ENCODE results near the gene PACRGL.
A peak's percentile ranks its signal among the peaks of the same experiment; 100 is the strongest.
"Not testable (repeated sequence)": the region's sequence is repeated elsewhere in the genome, so short reads cannot be mapped to it uniquely, and the experiment has no call there.

Gene PACRGL

GRCh38 chr4:20724915-20725314 is 24.7 kb downstream of the PACRGL start:
- no peak for DNase-seq

- DNase-seq = no peak
Observed at GRCh38 chr4:20735931-20736330, 35.7 kb downstream of the PACRGL start.

DNA sequence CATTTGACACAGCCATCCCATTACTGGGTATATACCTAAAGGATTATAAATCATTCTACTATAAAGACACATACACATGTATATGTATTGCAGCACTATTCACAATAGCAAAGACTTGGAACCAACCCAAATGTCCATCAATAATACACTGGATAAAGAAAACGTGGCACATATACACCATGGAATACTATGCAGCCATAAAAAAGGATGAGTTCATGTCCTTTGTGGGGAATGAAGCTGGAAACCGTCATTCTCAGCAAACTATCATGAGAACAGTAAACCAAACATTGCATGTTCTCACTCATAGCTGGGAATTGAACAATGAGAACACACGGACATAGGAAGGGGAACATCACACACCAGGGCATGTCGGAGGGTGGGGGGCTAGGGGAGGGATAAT is 45.7 kb downstream of the PACRGL start:
- DNase-seq = not testable (repeated sequence)

- DNase-seq = no peak
Observed at GRCh38 chr4:20752641-20753040, 52.4 kb downstream of the PACRGL start.

GRCh38 chr4:20754036-20754435 is 53.8 kb downstream of the PACRGL start:
- no peak for DNase-seq

GRCh38 chr4:20760053-20760452 is 59.8 kb downstream of the PACRGL start:
- DNase-seq = no peak

GRCh38 chr4:20761382-20761781 is 61.1 kb downstream of the PACRGL start:
- no peak for DNase-seq

DNA sequence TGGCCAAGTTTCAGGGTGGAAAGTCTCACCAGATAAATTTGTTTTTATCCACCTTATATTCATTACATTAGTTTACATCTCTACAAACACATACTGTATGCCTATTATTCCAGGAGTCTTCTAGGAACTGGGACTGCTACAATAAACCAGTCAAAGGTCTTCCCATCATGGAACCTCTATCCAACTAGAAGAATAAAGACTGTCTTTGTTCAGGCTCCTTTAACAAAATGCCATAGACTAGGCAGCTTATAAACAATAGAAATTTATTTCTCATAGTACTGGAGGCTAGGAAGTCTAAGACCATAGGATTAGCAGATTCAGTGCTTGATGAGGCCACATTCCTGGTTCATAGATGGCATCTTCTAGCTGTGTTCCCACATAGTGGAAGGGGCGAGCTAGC is 61.6 kb downstream of the PACRGL start:
- no peak for DNase-seq

GRCh38 chr4:20764366-20764992 is 64.2 kb downstream of the PACRGL start:
- no peak for DNase-seq

- peak; percentile 7 for DNase-seq
Observed at GRCh38 chr4:20773144-20773997, 73.1 kb downstream of the PACRGL start.

- no peak for DNase-seq
Observed at GRCh38 chr4:20778896-20779295, 78.6 kb downstream of the PACRGL start.

- not testable (repeated sequence) for DNase-seq
Observed at GRCh38 chr4:20783134-20783533, 82.9 kb downstream of the PACRGL start.

- DNase-seq = no peak
Observed at GRCh38 chr4:20787940-20788665, 87.8 kb downstream of the PACRGL start.
